Measurements from ENCODE around the gene WDR82.

GRCh38 chr3:52233968-52234367 is 44.5 kb downstream of the WDR82 start:
- TF ChIP-seq CTCF (IDR thresholded peaks at IDR 0.05) = no peak
- no peak for TF ChIP-seq POLR2A (IDR thresholded peaks at IDR 0.05)
- no peak for TF ChIP-seq EP300 (IDR thresholded peaks at IDR 0.05; ENCODE audit: low read depth)
